ENCODE results near the gene TOP2B.
A peak's percentile ranks its signal among the peaks of the same experiment; 100 is the strongest.

TOP2B gene

DNA sequence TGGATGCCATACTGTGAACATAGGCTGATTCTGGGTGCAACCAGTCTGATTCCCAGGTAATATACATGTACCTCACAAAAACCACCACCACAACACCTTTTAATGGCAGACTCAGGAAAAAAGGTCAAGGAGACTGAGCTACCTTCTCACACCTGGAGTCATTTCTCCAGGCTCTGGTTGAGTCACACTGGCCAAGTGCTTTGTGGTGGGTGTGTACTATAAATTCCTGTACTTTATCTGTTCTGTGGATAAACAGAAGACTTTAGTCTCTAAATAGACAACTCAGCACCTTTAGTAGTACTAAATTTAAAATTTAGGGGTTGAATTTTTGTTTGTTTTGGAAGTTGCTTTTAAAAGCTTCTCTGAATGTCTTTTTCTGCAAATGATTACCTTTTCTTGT, 46.7 kb downstream of the TOP2B start:
- FAIRE-seq, result no peak

- no peak for FAIRE-seq
These were observed 53.5 kb downstream of the TOP2B start for GRCh38 chr3:25611193-25611592.

- no peak for FAIRE-seq
These were observed 53.9 kb downstream of the TOP2B start for GRCh38 chr3:25610779-25611178.

- FAIRE-seq, result no peak
These were observed 54.5 kb downstream of the TOP2B start for GRCh38 chr3:25610167-25610566.

DNA sequence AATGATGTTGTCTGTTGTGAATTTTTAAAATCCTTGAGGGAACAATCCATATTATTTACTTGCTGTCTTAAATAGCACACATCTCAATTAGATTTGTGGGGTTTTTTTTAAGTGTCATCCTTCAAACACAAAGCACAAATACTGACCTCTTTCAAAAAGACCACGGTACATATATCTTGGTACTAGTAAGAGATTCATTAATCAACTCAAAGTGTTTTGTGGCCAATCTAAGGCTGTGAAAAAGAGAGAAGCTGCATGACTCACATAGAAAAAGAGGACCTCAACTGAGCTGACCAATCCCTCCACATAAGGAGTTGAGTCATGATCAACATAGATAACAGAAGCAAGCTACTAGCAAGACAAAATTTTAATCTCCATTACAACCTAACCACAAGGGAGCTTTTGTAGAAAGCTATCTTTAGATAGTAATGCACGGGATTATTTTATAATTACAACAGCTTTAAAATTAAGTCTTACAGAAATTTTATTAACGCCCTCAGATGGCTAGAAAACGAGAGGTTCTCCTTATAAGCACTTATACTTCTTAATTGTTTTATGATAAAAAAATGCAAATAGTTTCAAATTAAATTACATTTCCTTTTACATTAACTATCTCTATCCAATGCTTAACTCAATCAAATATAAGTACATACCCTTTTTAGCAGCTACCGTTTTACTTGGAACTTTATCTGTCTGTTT, 60.5 kb downstream of the TOP2B start:
- peak; percentile 75 for FAIRE-seq

GRCh38 chr3:25603703-25604102, 61.0 kb downstream of the TOP2B start:
- FAIRE-seq, result no peak

GRCh38 chr3:25597535-25598101, 67.1 kb downstream of the TOP2B start:
- FAIRE-seq, result no peak

- peak; percentile 95 for FAIRE-seq
These were observed 70.7 kb downstream of the TOP2B start for GRCh38 chr3:25594007-25594502.

DNA sequence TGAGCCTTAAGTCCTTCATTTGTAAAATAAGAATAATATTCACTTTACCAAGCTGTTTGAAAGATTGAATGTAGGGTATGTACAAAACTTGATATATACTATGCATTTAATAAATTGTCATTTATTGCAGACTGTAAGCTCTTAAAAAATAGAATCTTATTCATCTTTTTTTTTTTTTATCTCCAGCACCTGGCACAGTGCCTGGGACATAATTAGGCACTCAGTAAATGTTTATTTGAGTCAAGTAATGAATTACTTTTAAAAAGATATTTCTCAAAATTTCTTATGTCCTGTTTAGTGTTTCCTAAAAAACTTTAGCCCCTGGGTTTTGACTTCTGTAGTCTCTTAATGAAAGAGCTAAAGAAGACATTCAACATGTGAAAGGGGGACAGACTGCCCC, 71.7 kb downstream of the TOP2B start:
- no peak for FAIRE-seq

DNA sequence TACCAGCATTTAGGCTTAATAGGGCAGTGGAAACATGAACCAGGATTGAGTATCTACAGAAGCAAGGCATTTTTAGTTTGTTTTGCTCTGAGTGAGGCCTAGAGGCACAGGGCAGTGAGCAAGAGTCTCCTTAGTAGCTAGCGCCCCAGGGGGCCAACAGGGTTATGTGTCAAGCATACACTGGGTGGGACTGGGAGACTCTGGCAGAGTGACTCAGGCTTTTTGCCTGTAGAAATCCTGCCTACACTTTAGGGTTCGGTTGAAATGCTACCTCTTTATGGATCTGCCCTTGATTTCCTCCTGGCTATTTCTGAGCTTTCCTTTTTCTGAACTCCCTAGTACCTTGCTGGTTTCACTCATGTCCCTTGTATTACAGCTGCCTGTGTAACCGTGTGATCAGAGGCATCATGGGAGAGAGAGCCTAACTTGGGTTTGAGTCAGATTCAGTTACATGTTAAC, 72.2 kb downstream of the TOP2B start:
- FAIRE-seq, result no peak

- no peak for FAIRE-seq
These were observed 74.9 kb downstream of the TOP2B start for GRCh38 chr3:25589783-25590258.

DNA sequence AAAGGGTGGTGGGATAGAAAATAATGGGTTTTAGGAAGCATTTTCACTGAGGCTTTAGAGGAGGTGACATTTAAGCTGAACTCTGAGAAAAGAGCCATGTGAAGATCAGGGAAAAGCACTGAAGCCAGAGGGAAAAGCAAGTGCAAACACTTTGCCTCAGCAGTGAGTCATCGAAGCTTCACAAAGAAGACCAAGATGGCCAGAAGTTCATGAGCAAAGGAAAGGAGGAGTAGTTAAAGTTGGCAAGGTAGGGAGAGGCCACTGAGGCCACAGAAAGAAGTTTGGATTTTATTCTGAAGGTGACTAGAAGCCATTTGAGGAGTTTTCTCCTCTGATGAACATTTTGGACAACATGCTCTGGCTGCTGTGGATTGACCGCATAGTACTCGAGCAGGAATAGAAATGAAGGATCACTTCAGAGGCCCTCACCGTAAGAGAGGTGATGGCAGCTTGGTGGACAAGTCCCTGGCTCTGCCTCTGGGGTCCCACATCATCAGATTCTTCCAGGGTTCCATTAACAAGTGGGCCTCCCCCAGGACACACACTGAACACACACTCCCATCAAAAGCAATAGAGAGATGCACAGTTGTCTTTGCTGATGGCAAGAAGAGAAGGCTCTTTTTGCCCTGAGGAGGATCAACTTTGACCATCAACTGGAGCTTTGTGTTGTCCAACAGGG, 75.5 kb downstream of the TOP2B start:
- FAIRE-seq, result no peak

DNA sequence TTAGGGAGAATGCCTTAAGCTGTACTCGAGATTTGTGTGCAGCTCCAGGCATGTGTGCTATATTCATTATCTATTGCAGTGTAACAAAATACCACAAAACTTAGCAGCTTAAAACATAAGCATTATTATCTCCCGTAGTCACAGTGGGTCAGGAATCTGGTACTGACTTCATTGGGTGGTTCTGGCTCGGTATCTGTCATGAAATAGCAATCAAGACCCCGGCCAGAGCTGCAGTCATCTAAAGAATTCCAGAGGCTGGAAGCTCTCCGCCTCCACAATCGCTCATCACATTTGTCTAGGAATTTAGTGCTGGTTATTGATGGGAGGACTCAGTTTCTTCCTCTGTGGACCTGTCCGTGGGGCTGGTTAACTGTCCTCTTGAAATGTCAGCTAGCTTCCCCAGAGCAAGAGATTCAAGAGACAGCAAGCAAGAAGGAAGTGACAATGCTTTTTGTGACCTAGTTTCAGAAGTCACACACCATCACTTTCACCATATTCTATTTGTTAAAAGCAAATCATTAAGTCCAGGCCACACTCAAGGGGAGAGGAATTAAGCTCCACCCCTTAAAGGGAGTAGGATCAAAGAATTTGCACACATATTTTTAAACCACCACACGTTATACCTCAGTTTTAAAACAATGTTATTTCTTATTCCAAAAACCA, 76.1 kb downstream of the TOP2B start:
- FAIRE-seq, result no peak

- no peak for FAIRE-seq
These were observed 76.7 kb downstream of the TOP2B start for GRCh38 chr3:25587975-25588374.

GRCh38 chr3:25587526-25587925, 77.2 kb downstream of the TOP2B start:
- FAIRE-seq, result no peak

GRCh38 chr3:25587094-25587493, 77.6 kb downstream of the TOP2B start:
- no peak for FAIRE-seq

DNA sequence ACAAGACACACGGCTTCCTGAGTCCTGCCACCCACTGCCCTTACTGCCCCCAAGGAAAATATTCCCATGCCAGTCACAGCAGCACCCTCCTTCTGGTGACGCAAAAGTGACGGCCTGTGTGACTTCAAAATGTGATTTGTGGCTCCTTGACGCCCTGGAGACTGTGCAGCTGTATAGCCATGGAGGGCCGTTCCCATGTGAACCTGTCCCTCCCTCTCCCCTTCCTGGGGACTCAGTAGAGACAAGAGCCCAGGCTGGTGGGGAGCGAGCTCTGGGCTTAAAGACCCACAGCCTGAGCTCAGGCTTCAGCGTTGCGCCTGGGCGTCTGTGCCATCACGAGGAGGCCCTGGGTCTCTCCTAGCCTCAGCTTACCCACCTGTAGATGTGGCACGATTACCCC, 78.2 kb downstream of the TOP2B start:
- no peak for FAIRE-seq

DNA sequence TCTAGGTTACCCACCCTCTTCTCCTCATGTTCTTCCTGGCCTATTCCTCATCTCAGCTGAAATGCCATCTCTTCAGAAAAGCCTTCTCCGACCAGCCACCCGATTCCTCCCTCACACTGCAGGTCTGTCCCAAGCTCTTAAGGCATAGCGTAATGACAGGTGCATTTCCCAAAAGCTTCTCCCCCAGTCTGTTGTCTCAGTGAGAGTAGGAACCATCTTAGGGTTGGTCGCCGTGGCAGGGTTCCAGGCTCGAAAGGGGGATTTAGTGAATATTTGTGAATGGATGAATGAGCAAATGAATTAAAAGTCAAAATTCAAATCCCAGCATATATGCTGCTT, 78.6 kb downstream of the TOP2B start:
- FAIRE-seq, result no peak

DNA sequence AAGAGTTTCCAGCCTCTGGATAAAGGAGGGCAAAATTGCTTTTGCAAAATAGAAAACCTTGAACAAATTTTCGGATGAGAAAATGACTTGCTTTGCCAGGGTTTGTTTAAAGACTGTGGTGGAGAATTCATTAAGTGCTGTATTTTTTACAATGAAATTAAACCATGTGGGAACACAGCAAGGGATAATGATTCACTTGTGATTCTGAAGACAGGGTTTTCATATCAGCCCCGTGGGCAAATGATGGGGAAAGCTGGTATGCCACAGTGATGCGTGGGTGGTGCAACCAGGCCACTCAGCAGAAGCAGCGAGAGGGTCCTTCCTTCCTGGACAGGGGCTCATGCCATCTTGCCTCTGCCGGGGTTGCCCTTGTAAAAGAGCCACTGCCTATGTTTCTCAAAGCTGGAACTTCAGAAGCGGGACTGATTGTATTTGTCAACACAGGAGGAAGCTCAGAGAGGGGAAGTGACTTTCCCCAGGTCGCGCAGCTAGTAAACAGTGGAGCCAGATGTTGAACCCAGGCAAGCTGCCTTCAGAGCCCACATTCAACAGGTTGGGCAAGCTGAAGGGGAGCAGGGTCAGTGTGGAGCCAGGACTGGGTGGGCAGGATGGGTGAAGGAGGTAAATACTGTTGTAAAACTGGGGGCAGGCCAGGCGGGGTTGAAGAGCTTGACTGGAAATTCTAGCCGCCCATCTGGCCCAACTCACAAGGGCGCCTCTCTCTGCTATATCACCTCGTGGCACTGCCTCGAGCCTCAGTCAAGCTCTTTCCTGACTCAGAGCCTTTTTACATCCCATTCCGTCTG, 79.1 kb downstream of the TOP2B start:
- no peak for FAIRE-seq

GRCh38 chr3:25584011-25584789, 80.5 kb downstream of the TOP2B start:
- FAIRE-seq, result no peak

DNA sequence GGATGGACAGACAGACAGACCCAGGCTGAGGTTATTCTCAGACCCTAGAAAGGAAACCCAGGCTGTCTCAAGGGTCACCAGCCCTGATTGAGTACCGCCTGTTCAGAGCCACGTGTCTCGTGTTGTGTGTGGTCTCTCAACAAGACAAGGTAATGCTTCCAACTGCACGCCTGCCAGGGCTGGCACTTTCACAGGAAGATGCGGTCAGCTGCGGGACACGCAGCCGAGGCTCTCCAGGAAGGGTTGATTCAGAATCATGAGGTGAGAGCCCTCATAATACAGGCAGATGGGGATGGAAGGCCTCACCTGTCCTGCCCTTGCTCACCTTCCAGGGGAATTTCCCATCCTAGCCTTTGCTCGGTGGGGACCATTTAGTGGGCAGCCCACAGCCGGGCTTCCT, 81.4 kb downstream of the TOP2B start:
- FAIRE-seq, result no peak

DNA sequence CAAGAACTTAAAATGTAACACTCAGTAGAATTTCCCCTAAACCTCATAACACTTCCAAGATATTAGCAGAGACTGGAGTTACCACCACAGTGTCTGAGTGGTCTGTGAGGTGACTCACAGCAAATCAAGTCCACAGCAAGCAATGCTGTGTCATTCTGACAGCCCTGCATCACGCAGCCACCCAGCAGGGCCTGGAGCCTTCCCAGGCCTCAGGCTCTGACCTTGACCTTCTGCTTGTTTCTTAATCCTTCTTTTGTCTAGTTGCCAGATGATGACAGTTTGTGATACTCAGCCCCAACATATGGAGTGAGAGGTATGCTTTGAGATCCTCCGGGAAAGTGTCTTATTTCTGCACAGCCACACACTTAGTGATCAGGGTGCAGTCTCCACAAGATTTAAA, 82.5 kb downstream of the TOP2B start:
- no peak for FAIRE-seq
